GM12875 (cell line): ENCODE data around the gene IL16.

ENCODE experiments used
- H3K4me3 ChIP-seq: one replicate; pipeline ENCODE4 v1.5.1; 2011; ENCODE audit warnings: low read depth, low read length, control low read depth
- TF ChIP-seq, protein P1 (sequence below): IDR thresholded peaks from 2 replicates; pipeline ENCODE4 v1.5.1; 2011; ENCODE audit warnings: low read depth, mild to moderate bottlenecking, control low read depth, inconsistent platforms, low read length, moderate library complexity, borderline replicate concordance; ENCODE audit not compliant: insufficient read depth

Gene IL16

DNA sequence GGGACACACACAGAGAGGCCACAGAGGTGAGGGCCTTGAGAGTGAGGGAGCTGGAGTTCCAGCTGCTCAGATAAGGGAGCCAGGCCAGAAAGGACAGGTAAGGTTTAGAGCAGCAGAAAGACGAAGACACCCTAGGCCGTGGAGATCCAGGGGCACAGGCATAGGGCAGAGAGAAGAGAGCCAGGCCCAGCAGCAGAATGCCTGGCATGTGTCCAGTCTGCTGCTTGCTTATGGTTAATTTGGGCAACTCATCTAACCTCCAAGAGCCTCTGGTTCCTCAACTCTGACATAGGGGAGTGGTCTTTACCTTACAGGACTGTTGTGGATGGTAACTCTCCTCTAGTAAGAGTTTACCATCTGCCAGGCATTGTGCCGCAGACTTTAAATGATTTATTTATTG lies 91.4 kb downstream of the IL16 start:
- H3K4me3 ChIP-seq = no peak overlapping the region
- TF ChIP-seq, protein P1, sequence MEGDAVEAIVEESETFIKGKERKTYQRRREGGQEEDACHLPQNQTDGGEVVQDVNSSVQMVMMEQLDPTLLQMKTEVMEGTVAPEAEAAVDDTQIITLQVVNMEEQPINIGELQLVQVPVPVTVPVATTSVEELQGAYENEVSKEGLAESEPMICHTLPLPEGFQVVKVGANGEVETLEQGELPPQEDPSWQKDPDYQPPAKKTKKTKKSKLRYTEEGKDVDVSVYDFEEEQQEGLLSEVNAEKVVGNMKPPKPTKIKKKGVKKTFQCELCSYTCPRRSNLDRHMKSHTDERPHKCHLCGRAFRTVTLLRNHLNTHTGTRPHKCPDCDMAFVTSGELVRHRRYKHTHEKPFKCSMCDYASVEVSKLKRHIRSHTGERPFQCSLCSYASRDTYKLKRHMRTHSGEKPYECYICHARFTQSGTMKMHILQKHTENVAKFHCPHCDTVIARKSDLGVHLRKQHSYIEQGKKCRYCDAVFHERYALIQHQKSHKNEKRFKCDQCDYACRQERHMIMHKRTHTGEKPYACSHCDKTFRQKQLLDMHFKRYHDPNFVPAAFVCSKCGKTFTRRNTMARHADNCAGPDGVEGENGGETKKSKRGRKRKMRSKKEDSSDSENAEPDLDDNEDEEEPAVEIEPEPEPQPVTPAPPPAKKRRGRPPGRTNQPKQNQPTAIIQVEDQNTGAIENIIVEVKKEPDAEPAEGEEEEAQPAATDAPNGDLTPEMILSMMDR = no peak

DNA sequence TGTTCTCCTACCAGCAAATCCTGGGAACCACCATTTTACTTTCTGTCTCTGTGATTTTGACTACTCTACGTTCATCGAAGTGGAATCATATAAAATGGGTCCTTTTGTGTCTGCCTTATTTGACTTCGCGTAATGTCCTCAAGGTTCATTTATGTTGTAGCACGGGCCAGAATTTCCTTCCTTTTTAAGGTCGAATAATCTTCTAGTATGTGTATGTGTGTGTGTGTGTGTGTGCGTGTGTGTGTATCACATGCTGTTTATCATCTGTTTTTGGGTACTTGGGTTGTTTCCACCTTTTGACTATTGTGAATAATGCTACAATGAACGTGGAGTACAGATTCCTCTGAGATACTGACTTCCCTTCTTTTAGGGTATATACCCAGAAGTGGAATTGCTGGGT lies 91.9 kb downstream of the IL16 start:
- TF ChIP-seq, protein P1 = no peak
- H3K4me3 ChIP-seq = no peak overlapping the region

DNA sequence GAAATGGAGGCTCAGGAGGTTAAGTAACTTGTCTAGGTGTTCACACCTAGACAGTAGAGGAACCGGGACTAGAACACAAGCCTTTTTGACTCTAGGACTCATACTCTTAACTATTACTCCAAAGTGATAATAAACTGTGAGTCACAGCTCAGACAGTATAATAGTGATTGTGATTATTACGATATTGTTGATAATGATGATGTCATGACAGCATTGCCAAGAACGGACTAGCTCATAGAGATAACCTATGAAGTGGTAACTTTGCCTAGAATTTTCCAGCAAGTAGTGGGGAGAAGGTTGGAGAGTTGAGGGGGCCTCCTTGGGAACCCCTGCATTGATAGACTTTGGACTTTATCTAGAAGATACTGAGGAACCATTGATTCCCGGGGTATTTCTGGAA lies 93.2 kb downstream of the IL16 start:
- TF ChIP-seq, protein P1 = no peak
- no peak overlapping the region for H3K4me3 ChIP-seq

DNA sequence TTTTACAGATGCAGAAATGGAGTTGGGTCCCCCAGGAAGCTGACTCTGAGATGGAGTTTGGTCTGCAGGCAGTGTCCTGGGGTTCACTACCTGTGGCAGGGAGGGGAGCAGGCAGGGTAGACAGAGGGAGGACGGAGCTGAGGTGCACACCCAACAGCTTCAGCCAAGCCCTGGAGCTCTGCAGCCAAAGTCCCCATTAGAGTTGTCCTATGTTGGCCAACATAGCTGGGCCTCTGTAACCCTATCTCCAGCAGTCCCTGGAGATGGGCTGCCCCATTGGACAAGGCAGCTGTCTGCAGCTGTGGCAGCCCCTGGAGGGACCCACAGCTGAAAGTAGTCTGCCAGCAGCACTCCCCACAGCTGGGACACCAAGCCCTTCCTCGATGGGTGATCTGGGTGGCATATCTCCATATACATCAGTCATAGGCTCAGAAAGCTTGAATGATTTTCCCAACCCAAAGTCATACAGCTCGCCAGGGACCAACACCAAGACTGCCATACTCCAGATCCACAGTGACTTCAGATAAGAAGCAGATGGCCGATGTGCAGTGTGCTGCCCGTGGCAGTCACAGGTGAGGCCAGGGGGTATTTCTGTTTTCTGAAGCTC lies 95.3 kb downstream of the IL16 start:
- peak overlapping the region; percentile 61 for H3K4me3 ChIP-seq

DNA sequence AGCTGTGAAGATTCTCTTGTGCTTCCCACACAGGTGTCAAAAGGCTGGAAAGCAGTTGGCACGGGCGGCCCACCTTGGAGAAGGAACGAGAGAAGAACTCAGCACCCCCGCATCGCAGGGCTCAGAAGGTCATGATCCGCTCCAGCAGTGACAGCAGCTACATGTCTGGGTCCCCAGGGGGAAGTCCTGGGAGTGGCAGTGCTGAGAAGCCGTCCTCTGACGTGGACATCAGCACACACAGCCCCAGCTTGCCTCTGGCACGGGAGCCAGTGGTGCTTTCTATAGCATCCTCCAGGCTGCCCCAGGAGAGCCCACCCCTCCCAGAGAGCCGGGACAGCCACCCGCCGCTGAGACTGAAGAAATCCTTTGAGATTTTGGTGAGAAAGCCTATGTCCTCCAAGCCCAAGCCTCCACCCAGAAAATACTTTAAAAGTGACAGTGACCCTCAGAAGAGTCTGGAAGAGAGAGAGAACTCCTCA lies 95.9 kb downstream of the IL16 start:
- H3K4me3 ChIP-seq = peak overlapping the region; percentile 61
- TF ChIP-seq, protein P1 = no peak

More for the DNA sequence above, 95.3 kb downstream of the IL16 start:
- TF ChIP-seq, protein P1 = no peak

DNA sequence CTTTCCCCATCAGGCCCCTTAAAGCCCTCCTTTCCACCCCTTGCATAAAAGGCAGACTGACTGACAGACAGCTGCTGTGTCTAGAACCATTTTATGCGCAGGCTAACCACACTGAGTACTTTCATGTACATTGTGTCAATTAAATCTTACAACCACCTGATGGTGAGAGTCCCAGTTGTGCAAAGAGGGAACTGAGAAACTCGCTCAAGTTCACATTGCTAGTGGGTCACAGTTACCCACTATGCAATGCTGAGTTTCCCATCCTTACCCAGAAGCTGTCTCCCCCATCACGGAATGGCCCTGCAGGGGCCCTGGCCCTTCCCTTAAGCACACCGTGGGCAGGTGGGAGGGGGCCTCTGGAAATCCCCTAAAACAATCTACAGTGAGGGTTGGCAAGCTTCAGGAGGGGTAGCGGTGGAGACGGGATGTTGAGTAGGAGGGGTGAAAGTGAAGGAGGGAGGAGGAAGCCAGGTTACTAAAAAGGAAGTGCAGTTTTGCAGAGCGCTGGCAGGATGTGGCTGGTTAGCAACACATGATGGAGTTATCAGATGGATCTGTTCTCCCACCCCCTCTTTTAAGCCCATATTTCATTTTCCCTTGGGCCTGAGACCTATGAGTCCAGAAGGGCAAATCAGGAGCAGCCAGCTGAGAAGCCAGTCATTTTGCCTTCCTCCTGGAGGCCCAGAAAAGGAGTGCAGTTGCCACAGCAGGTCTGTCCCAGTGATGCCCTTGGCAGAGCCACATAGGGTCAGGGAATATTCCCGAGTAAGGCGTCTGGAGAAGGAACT lies 97.2 kb downstream of the IL16 start:
- peak overlapping the region; percentile 61 for H3K4me3 ChIP-seq

More for the DNA sequence above, 97.2 kb downstream of the IL16 start:
- TF ChIP-seq, protein P1 = no peak
